Gastroesophageal sphincter (tissue), 4 donors: ENCODE data around the gene DHX8. TPM values are rescaled to one million over a fixed set of nuclear protein-coding genes. Genes with fewer than 3 reads are reported as not detected.

ENCODE experiments used
- ATAC-seq: fragments of 150-250 bp; one replicate; pipeline ENCODE4 v1.9.1; 2016; ENCODE audit warnings: mild to moderate bottlenecking, moderate library complexity
- H3K27ac ChIP-seq, 4 donors: fragments of 200-600 bp; sonication (generic) in 3 of 4; 1 replicate in 3 of 4; 2 replicates in 1 of 4; pipeline ENCODE4 v1.5.1; 2016 to 2019
- H3K27me3 ChIP-seq: fragments of 200-600 bp; sonication (generic); one replicate; pipeline ENCODE4 v1.5.1; 2019
- H3K36me3 ChIP-seq, 2 donors: fragments of 200-600 bp; sonication (generic); one replicate each; pipeline ENCODE4 v1.5.1; 2019; ENCODE audit warnings: control low read depth in 1 of 2
- H3K4me1 ChIP-seq, 3 donors: fragments of 200-600 bp; sonication (generic); 1 replicate in 2 of 3; 2 replicates in 1 of 3; pipeline ENCODE4 v1.5.1; 2016 to 2019; ENCODE audit warnings: control low read depth in 2 of 3
- H3K4me3 ChIP-seq, 2 donors: fragments of 200-600 bp; sonication (generic); one replicate each; pipeline ENCODE4 v1.5.1; 2019; ENCODE audit warnings: mild to moderate bottlenecking in 1 of 2, moderate library complexity in 1 of 2
- H3K9me3 ChIP-seq, 3 donors: fragments of 200-600 bp; sonication (generic); one replicate each; pipeline ENCODE4 v1.5.1; 2017 to 2019; ENCODE audit warnings: control low read depth in 2 of 3
- EP300 ChIP-seq: sonication (generic); formaldehyde crosslinking; IDR thresholded peaks from one replicate; pipeline ENCODE4 v1.6.1; 2017; ENCODE audit warnings: antibody characterized with exemption, mild to moderate bottlenecking
- POLR2A ChIP-seq, 2 donors: fragments of 450-650 bp; IDR thresholded peaks; one replicate each; pipeline ENCODE4 v1.6.1; 2017; ENCODE audit warnings: antibody characterized with exemption in 2 of 2, mild to moderate bottlenecking in 2 of 2, moderate library complexity in 1 of 2
- POLR2AphosphoS5 ChIP-seq: sonication (generic); formaldehyde crosslinking; IDR thresholded peaks from one replicate; pipeline ENCODE4 v1.6.1; 2017; ENCODE audit warnings: antibody characterized with exemption
- WGBS, 2 donors: methylation state at CpG; one replicate each; pipeline ENCODE4 v1.1.5; 2018; ENCODE audit warnings: low coverage in 1 of 2; 5-methylcytosine and 5-hydroxymethylcytosine counted together
- total RNA-seq, 4 donors: library from RNA; depleted of rRNA; stranded (reverse); fragments of >200 nt; gene quantifications; one replicate each; pipeline ENCODE4 v1.1.0, GENCODE V29; 2016
- TF ChIP-seq, protein P1 (sequence below), 4 experiments: fragments of 200-600 bp in 2 of 4; fragments of 450-650 bp in 2 of 4; sonication (generic) in 1 of 4; IDR thresholded peaks; one replicate each; pipeline ENCODE4 v1.5.1; 2017 to 2019; ENCODE audit warnings: antibody characterized with exemption in 4 of 4, mild to moderate bottlenecking in 2 of 4, moderate library complexity in 2 of 4

DHX8 gene
- total RNA-seq, 4 donors from 2014 or later, result 29.6 to 40.9 (median 34.1) TPM

DNA sequence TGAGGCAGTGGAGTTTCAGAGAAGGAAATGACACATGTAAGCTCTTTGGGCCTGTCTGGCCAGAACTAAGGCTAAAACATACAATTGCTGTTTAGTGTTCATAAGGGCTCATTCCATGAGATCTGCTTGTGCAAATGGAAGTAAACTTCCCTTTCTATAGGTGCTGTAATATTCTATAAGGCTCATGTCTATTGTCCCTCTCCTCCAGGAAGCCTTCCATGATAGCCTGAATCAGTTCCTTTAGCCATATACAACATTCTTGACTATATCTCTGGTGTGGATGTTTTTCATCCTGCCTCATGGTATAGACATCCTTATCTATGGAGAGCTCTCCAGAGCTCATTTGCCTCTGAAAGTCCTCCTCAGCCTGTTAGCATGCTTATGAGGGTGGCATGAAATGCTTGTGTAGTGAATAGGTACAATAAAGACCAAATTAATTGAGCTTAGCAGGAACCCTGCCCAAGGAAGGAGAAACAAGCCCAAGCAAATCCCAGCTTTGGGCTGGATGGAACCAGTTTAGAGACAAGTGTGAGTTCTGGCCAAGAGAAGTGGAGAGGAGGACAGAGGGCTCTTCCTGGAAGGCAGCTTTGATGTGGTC lies 64.0 kb downstream of the DHX8 start:
- Histone ChIP-seq H3K27ac (no peak overlapping the region), H3K9me3 (no peaks in the 10 kb centered on the region), H3K27me3 (peaks cover 66% of the 10 kb centered on the region), H3K4me3 (no peak overlapping the region), H3K36me3 (no peaks in the 10 kb centered on the region), H3K4me1 (peaks cover 0 to 34% (median 12%) of the 10 kb centered on the region in 3 donors)
- TF ChIP-seq, protein P1, sequence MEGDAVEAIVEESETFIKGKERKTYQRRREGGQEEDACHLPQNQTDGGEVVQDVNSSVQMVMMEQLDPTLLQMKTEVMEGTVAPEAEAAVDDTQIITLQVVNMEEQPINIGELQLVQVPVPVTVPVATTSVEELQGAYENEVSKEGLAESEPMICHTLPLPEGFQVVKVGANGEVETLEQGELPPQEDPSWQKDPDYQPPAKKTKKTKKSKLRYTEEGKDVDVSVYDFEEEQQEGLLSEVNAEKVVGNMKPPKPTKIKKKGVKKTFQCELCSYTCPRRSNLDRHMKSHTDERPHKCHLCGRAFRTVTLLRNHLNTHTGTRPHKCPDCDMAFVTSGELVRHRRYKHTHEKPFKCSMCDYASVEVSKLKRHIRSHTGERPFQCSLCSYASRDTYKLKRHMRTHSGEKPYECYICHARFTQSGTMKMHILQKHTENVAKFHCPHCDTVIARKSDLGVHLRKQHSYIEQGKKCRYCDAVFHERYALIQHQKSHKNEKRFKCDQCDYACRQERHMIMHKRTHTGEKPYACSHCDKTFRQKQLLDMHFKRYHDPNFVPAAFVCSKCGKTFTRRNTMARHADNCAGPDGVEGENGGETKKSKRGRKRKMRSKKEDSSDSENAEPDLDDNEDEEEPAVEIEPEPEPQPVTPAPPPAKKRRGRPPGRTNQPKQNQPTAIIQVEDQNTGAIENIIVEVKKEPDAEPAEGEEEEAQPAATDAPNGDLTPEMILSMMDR (IDR thresholded peaks at IDR 0.05), result no peak
- TF ChIP-seq POLR2A (IDR thresholded peaks at IDR 0.05) (no peak), EP300 (no peak), POLR2AphosphoS5 (no peak)
- ATAC-seq, result no peak

DNA sequence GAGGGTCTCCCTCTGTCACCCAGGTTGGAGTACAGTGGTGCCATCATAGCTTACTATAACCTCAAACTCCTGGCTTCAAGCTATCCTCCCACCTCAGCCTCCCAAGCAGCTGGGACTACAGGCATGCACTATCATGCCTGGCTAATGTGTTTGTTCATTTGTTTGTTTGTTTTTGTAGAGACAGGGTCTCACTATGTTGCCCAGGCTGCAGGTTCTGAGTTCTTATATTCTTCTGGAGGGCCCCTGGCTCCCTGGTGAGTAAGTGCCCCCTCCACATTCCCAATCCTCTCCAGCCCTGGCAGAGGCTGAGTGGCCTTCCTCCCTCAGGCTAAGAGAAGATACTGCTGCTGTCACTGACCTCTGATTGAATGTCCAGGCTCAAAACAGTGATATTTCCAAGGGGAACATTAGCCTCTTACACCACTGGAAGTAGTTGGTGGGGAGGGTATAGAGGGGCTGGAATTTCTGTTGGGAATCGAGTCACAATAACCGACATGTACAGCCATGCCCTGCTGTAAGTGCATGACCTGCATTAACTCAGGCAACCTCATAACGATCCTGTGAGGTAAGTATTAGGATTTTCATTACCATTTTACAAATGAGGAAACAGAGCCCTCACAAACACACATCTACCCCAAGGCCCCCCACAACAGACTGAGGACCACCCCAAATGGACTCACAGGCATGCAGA lies 65.1 kb downstream of the DHX8 start:
- 92% methylated on average over 2 of the region's 3 CpGs; no CpG with 5 or more reads in 1 of the 2 donors for WGBS, 2 donors
- H3K27me3 ChIP-seq, result peaks cover 55% of the 10 kb centered on the region

DNA sequence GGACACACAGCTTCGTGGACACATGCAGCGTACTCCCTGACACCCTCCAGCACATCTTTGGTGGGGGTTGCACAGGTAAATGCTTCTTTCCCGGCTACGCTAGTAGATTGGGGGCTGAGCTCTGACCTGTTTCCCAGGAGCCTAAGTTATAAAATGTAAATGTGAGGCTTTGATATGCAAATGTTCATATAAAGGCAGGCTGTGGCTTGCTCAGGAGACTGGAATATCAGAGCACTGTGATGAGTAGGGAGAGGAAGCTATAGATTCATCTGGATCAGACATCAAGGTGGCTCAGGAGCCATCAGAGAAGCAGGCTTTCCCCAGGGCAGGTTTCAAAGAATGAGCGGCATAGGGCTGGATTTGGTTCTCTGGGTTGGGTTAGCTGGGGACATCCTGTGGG lies 65.7 kb downstream of the DHX8 start:
- ATAC-seq, result no peak
- H3K27me3 ChIP-seq, result peaks cover 49% of the 10 kb centered on the region

More for the DNA sequence above, 65.1 kb downstream of the DHX8 start:
- Histone ChIP-seq H3K36me3 (no peaks in the 10 kb centered on the region), H3K4me3 (no peak overlapping the region), H3K9me3 (no peaks in the 10 kb centered on the region), H3K27ac (no peak overlapping the region), H3K4me1 (peaks cover 0 to 34% (median 12%) of the 10 kb centered on the region in 3 donors)
- TF ChIP-seq POLR2A (IDR thresholded peaks at IDR 0.05), result no peak
- no peak for TF ChIP-seq EP300
- no peak for ATAC-seq

DNA sequence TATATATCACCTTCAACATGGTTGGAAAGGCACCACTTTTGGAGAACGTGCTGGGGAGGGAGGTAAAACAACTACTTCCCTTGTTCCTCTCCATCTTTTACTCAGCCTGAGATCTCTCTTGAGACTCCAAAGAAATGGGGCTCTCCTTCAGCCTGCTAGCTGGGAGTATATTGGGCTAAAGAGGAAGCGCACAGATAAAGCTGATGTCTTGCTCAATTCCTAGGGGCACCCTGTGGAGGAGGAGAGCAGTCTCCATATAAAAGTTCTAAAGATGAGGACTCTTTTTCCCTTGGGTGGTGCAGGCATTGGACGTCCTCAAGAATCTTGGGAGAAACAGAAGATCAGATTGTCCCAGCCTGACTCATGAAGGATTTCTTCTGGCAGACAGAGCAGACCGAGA lies 67.0 kb downstream of the DHX8 start:
- peaks cover 0 to 19% (median 5%) of the 10 kb centered on the region in 3 donors for H3K4me1 ChIP-seq
- H3K9me3 ChIP-seq, result no peaks in the 10 kb centered on the region
- no peaks in the 10 kb centered on the region for H3K36me3 ChIP-seq
- H3K27me3 ChIP-seq, result peaks cover 36% of the 10 kb centered on the region
- no peak overlapping the region for H3K4me3 ChIP-seq
- H3K27ac ChIP-seq, result no peak overlapping the region
- TF ChIP-seq POLR2AphosphoS5 (no peak), EP300 (no peak), POLR2A (IDR thresholded peaks at IDR 0.05) (no peak)
- TF ChIP-seq, protein P1 (IDR thresholded peaks at IDR 0.05), result no peak
- WGBS, 2 donors, result 80 to 90% methylated on average over 1 to 2 of the region's 4 CpGs
- no peak for ATAC-seq

More for the DNA sequence above, 65.7 kb downstream of the DHX8 start:
- Histone ChIP-seq H3K36me3 (no peaks in the 10 kb centered on the region), H3K27ac (no peak overlapping the region), H3K9me3 (no peaks in the 10 kb centered on the region), H3K4me1 (peaks cover 0 to 32% (median 12%) of the 10 kb centered on the region in 3 donors), H3K4me3 (no peak overlapping the region)
- TF ChIP-seq POLR2A (IDR thresholded peaks at IDR 0.05) (no peak), EP300 (no peak), POLR2AphosphoS5 (no peak)
- TF ChIP-seq, protein P1 (IDR thresholded peaks at IDR 0.05), result no peak
- 94% methylated on average over 3 of the region's 5 CpGs; no CpG with 5 or more reads in 1 of the 2 donors for WGBS, 2 donors

DNA sequence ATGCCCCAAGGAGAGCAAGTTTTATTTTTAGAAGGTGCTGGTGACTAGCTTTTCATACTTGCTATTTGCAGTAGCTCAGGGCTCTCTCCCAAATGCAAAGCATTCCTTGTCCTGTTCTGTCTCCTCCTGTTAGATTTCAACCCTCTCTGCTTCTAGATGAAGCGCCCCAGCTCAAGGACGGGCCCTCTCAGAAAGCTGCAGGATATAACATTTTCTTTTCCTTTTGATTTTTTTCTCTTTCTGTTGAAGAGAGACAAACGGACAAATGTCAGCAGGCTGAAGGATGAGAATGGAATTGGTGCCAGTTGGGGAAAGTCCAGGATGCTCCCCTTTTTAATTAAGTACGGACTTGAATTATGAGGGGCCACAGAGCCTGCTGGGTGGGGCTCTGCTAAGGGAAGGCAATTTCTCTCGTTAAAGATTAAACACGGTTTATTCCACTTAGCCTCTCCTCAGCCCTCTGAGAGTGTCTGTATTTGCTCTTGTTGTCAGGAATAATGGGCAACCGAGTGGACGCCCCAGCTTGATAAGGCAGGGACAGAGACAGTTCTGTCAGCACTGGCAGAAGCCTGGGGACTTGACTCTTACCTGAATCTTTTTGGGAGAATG lies 68.6 kb downstream of the DHX8 start:
- 51 to 71% methylated on average over 7 to 8 of the region's 8 CpGs for WGBS, 2 donors

More for the DNA sequence above, 68.6 kb downstream of the DHX8 start:
- Histone ChIP-seq H3K9me3 (no peaks in the 10 kb centered on the region), H3K27ac (no peak overlapping the region), H3K4me1 (peaks cover 0 to 4% (median 0%) of the 10 kb centered on the region in 3 donors), H3K27me3 (peaks cover 22% of the 10 kb centered on the region), H3K36me3 (no peaks in the 10 kb centered on the region), H3K4me3 (no peak overlapping the region)
- ATAC-seq, result no peak
- TF ChIP-seq POLR2A (IDR thresholded peaks at IDR 0.05), result no peak
